Measurements from ENCODE around the gene OTULINL. TPM values are rescaled to one million over a fixed set of nuclear protein-coding genes. Genes with fewer than 3 reads are reported as not detected.

The OTULINL gene
- total RNA-seq, 1 experiment from 2014 or later, result 12.3 TPM

DNA sequence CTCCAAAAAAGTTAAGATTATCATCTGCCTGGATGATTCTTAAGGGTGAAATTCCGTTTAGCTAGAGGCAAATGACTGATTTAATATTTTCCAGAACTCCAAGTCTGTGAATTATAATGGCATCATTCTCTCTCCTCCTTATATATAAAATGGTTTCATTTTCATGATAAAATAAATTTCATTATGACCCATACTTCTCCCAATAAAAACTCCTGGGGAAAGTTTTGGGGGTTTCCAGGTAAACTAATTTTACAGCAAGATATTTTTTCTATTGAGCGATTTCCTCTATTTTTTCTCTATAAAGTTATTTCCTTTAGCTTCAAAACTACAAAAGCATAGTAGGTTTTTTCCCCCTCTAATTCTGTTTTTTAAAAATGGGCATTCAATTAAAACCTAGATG lies 75.3 kb downstream of the OTULINL start (continued):
- TF ChIP-seq, protein P1, sequence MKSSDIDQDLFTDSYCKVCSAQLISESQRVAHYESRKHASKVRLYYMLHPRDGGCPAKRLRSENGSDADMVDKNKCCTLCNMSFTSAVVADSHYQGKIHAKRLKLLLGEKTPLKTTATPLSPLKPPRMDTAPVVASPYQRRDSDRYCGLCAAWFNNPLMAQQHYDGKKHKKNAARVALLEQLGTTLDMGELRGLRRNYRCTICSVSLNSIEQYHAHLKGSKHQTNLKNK (CRISPR knock-in tag; IDR thresholded peaks at IDR 0.05), result no peak
- TF ChIP-seq GRHL2 (CRISPR knock-in tag; IDR thresholded peaks at IDR 0.05; ENCODE audit: insufficient replicate concordance, severe bottlenecking) (no peak), NR1H2 (CRISPR knock-in tag; IDR thresholded peaks at IDR 0.05) (no peak)
- TF ChIP-seq, protein P2, sequence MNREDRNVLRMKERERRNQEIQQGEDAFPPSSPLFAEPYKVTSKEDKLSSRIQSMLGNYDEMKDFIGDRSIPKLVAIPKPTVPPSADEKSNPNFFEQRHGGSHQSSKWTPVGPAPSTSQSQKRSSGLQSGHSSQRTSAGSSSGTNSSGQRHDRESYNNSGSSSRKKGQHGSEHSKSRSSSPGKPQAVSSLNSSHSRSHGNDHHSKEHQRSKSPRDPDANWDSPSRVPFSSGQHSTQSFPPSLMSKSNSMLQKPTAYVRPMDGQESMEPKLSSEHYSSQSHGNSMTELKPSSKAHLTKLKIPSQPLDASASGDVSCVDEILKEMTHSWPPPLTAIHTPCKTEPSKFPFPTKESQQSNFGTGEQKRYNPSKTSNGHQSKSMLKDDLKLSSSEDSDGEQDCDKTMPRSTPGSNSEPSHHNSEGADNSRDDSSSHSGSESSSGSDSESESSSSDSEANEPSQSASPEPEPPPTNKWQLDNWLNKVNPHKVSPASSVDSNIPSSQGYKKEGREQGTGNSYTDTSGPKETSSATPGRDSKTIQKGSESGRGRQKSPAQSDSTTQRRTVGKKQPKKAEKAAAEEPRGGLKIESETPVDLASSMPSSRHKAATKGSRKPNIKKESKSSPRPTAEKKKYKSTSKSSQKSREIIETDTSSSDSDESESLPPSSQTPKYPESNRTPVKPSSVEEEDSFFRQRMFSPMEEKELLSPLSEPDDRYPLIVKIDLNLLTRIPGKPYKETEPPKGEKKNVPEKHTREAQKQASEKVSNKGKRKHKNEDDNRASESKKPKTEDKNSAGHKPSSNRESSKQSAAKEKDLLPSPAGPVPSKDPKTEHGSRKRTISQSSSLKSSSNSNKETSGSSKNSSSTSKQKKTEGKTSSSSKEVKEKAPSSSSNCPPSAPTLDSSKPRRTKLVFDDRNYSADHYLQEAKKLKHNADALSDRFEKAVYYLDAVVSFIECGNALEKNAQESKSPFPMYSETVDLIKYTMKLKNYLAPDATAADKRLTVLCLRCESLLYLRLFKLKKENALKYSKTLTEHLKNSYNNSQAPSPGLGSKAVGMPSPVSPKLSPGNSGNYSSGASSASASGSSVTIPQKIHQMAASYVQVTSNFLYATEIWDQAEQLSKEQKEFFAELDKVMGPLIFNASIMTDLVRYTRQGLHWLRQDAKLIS (CRISPR knock-in tag; IDR thresholded peaks at IDR 0.05; ENCODE audit: borderline replicate concordance), result no peak
- TF ChIP-seq, protein P3, sequence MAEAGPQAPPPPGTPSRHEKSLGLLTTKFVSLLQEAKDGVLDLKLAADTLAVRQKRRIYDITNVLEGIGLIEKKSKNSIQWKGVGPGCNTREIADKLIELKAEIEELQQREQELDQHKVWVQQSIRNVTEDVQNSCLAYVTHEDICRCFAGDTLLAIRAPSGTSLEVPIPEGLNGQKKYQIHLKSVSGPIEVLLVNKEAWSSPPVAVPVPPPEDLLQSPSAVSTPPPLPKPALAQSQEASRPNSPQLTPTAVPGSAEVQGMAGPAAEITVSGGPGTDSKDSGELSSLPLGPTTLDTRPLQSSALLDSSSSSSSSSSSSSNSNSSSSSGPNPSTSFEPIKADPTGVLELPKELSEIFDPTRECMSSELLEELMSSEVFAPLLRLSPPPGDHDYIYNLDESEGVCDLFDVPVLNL (CRISPR knock-in tag; IDR thresholded peaks at IDR 0.05; ENCODE audit: borderline replicate concordance, low read depth), result no peak

DNA sequence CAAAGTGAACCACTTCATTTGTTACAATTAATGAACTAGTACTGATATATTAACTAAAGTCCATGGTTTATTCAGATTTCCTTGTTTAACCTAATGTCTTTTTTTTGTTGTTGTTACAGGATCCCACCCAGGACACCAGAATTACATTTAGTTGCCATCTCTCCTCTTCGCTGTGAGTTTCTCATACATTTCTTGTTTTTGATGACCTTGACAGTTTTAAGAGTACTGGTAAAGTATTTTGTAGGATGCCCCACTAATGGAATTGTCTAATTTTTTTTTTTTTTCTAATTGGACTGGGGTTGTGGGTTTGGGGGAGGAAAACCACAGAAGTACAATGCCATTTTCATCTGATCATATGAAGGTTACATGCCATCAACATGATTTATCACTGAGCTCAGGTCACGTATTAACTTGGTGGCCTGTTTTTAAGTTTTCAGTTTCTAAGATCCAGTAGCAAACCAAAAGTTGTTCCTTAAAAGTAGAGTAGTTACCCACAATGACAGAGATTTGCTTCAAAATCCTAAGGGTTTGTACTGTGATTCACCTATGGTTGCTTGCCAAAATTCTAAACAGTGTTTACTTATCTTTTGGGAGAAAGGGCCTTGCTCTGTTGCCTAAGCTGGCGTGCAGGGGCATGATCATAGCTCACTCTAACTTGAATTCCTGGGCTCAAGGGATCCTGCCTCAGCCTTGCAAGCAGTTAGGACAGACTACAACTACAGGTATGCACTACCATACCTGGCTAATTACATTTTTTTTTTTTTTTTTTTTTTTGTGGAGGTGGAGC lies 78.4 kb downstream of the OTULINL start:
- peaks cover 27% of the 10 kb centered on the region for H3K27me3 Mint-ChIP-seq (ENCODE audit: low read depth)
- no peak overlapping the region for H3K4me3 Mint-ChIP-seq
- H3K36me3 Mint-ChIP-seq, result no peaks in the 10 kb centered on the region
- CTCF ChIA-PET, result interaction anchor here (1.5 to 1.6 kb wide), 2 partner anchors 11 to 13 kb away, joined by 3 to 5 read pairs; no protein-coding TSS in a partner anchor
- H3K4me1 Mint-ChIP-seq, result peaks cover 6% of the 10 kb centered on the region
- no peak for DNase-seq (ENCODE audit: low spot score)
- no peak for ATAC-seq
- POLR2A ChIA-PET, result no interaction called here
- H3K9me3 Mint-ChIP-seq, result 0 out of 2 replicates have a peak, but pooled peaks cover 3% of the 10 kb centered on the region
- H3K27ac Mint-ChIP-seq, result no peak overlapping the region
- TF ChIP-seq, protein P1 (CRISPR knock-in tag; IDR thresholded peaks at IDR 0.05), result no peak
- TF ChIP-seq GABPB1 (CRISPR knock-in tag; IDR thresholded peaks at IDR 0.05), result no peak
- TF ChIP-seq NR3C1 (CRISPR knock-in tag; conservative IDR thresholded peaks at IDR 0.05; ENCODE audit: low read depth), result no peak
- TF ChIP-seq ETV6 (CRISPR knock-in tag; IDR thresholded peaks at IDR 0.05), result no peak
- TF ChIP-seq, protein P4, sequence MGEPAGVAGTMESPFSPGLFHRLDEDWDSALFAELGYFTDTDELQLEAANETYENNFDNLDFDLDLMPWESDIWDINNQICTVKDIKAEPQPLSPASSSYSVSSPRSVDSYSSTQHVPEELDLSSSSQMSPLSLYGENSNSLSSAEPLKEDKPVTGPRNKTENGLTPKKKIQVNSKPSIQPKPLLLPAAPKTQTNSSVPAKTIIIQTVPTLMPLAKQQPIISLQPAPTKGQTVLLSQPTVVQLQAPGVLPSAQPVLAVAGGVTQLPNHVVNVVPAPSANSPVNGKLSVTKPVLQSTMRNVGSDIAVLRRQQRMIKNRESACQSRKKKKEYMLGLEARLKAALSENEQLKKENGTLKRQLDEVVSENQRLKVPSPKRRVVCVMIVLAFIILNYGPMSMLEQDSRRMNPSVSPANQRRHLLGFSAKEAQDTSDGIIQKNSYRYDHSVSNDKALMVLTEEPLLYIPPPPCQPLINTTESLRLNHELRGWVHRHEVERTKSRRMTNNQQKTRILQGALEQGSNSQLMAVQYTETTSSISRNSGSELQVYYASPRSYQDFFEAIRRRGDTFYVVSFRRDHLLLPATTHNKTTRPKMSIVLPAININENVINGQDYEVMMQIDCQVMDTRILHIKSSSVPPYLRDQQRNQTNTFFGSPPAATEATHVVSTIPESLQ (CRISPR knock-in tag; IDR thresholded peaks at IDR 0.05), result no peak
- no peak for TF ChIP-seq SP1 (CRISPR knock-in tag; conservative IDR thresholded peaks at IDR 0.05)
- TF ChIP-seq ZNF263 (CRISPR knock-in tag; IDR thresholded peaks at IDR 0.05; ENCODE audit: low read depth), result no peak
- TF ChIP-seq, protein P5, sequence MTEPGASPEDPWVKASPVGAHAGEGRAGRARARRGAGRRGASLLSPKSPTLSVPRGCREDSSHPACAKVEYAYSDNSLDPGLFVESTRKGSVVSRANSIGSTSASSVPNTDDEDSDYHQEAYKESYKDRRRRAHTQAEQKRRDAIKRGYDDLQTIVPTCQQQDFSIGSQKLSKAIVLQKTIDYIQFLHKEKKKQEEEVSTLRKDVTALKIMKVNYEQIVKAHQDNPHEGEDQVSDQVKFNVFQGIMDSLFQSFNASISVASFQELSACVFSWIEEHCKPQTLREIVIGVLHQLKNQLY (CRISPR knock-in tag; IDR thresholded peaks at IDR 0.05), result no peak
- TF ChIP-seq, protein P2 (CRISPR knock-in tag; IDR thresholded peaks at IDR 0.05; ENCODE audit: borderline replicate concordance), result no peak
- no peak for TF ChIP-seq SOX15 (CRISPR knock-in tag; IDR thresholded peaks at IDR 0.05)
- TF ChIP-seq, protein P6, sequence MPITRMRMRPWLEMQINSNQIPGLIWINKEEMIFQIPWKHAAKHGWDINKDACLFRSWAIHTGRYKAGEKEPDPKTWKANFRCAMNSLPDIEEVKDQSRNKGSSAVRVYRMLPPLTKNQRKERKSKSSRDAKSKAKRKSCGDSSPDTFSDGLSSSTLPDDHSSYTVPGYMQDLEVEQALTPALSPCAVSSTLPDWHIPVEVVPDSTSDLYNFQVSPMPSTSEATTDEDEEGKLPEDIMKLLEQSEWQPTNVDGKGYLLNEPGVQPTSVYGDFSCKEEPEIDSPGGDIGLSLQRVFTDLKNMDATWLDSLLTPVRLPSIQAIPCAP (CRISPR knock-in tag; IDR thresholded peaks at IDR 0.05), result no peak
- TF ChIP-seq, protein P7, sequence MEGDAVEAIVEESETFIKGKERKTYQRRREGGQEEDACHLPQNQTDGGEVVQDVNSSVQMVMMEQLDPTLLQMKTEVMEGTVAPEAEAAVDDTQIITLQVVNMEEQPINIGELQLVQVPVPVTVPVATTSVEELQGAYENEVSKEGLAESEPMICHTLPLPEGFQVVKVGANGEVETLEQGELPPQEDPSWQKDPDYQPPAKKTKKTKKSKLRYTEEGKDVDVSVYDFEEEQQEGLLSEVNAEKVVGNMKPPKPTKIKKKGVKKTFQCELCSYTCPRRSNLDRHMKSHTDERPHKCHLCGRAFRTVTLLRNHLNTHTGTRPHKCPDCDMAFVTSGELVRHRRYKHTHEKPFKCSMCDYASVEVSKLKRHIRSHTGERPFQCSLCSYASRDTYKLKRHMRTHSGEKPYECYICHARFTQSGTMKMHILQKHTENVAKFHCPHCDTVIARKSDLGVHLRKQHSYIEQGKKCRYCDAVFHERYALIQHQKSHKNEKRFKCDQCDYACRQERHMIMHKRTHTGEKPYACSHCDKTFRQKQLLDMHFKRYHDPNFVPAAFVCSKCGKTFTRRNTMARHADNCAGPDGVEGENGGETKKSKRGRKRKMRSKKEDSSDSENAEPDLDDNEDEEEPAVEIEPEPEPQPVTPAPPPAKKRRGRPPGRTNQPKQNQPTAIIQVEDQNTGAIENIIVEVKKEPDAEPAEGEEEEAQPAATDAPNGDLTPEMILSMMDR (IDR thresholded peaks at IDR 0.05), result no peak
- TF ChIP-seq CBFB (CRISPR knock-in tag; IDR thresholded peaks at IDR 0.05; ENCODE audit: low read depth), result no peak
- TF ChIP-seq, protein P8, sequence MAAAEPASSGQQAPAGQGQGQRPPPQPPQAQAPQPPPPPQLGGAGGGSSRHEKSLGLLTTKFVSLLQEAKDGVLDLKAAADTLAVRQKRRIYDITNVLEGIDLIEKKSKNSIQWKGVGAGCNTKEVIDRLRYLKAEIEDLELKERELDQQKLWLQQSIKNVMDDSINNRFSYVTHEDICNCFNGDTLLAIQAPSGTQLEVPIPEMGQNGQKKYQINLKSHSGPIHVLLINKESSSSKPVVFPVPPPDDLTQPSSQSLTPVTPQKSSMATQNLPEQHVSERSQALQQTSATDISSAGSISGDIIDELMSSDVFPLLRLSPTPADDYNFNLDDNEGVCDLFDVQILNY (CRISPR knock-in tag; IDR thresholded peaks at IDR 0.05), result no peak

Measured in WTC11 (cell line).